A673 (cell line): ENCODE data around the gene PTF1A. TPM values are rescaled to one million over a fixed set of nuclear protein-coding genes. Genes with fewer than 3 reads are reported as not detected.

Experiments used
- BruUV-seq: library from RNA; stranded (reverse); fragments of 400-500 nt; replicated peaks from 2 replicates; lab custom pipeline; 2021; lab: Mats Ljungman, UMichigan
- CTCF ChIA-PET: fragments of 300-600 bp; sonication (Branson Sonifier 250); formaldehyde crosslinking; loops from one replicate; lab custom pipeline; 2022; ENCODE audit warnings: antibody characterized with exemption; lab: Charles Lee
- POLR2A ChIA-PET: fragments of 300-600 bp; sonication (Branson Sonifier 250); formaldehyde crosslinking; loops from one replicate; lab custom pipeline; 2022; ENCODE audit warnings: antibody characterized with exemption; ENCODE audit not compliant: low non-redundant PET; lab: Charles Lee
- DNase-seq: peaks from one replicate; pipeline ENCODE4 v3.0.0-alpha.2; 2015; ENCODE audit warnings: low spot score
- H3K27ac ChIP-seq: fragments of 200-600 bp; sonication (generic); 2 replicates; pipeline ENCODE4 v1.5.1; 2016; ENCODE audit warnings: mixed run types, low read depth, mild to moderate bottlenecking, mixed read lengths, antibody characterized with exemption, low read length; ENCODE audit not compliant: poor library complexity, severe bottlenecking
- H3K27me3 ChIP-seq: fragments of 200-600 bp; sonication (generic); replicated peaks from 2 replicates; pipeline ENCODE4 v1.6.1; 2017; ENCODE audit warnings: mixed run types, low read depth, mild to moderate bottlenecking, mixed read lengths, antibody characterized with exemption, low read length; ENCODE audit not compliant: insufficient read depth, poor library complexity
- H3K36me3 ChIP-seq: fragments of 200-600 bp; sonication (generic); 2 replicates; pipeline ENCODE4 v1.6.1; 2016; ENCODE audit warnings: mixed run types, mild to moderate bottlenecking, mixed read lengths, antibody characterized with exemption, low read length; ENCODE audit not compliant: insufficient read depth, poor library complexity, severe bottlenecking
- H3K4me1 ChIP-seq: fragments of 200-600 bp; sonication (generic); 2 replicates; pipeline ENCODE4 v1.6.1; 2017; ENCODE audit warnings: mixed run types, mild to moderate bottlenecking, mixed read lengths, antibody characterized with exemption, low read length; ENCODE audit not compliant: insufficient read depth, poor library complexity, severe bottlenecking
- H3K4me3 ChIP-seq: fragments of 200-600 bp; sonication (generic); 2 replicates; pipeline ENCODE4 v1.5.1; 2016; ENCODE audit warnings: low read depth, mixed run types, mild to moderate bottlenecking, mixed read lengths, low read length; ENCODE audit not compliant: poor library complexity, severe bottlenecking
- H3K9me3 ChIP-seq: fragments of 200-600 bp; sonication (generic); 2 replicates; pipeline ENCODE4 v1.6.1; 2016; ENCODE audit warnings: mixed run types, low read depth, mild to moderate bottlenecking, mixed read lengths, antibody characterized with exemption, low read length; ENCODE audit not compliant: poor library complexity, severe bottlenecking
- EZH2 ChIP-seq: fragments of 200-600 bp; sonication (generic); IDR thresholded peaks from 2 replicates; pipeline ENCODE4 v1.6.1; 2017; ENCODE audit warnings: borderline replicate concordance, low read depth, mild to moderate bottlenecking, mixed read lengths, antibody characterized with exemption, low read length; ENCODE audit not compliant: poor library complexity, severe bottlenecking
- intact Hi-C: fragments of 100-400 bp; cut with micrococcal nuclease; formaldehyde crosslinking; loops from one replicate; pipeline ENCODE4 v1.10.0; 2022; ENCODE audit not compliant: unreplicated experiment
- total RNA-seq: library from RNA; stranded (reverse); gene quantifications from 2 replicates; pipeline ENCODE4 v1.2.3, GENCODE V29; 2021
- TF ChIP-seq, protein P1 (sequence below): fragments of 300-800, 200-600 bp; sonication (generic); conservative IDR thresholded peaks from 2 replicates; pipeline ENCODE4 v1.5.1; 2017; ENCODE audit warnings: low read depth, mild to moderate bottlenecking, antibody characterized with exemption, low read length, moderate library complexity, mixed read lengths

PTF1A gene
- total RNA-seq, 1 experiment from 2014 or later = not detected

DNA sequence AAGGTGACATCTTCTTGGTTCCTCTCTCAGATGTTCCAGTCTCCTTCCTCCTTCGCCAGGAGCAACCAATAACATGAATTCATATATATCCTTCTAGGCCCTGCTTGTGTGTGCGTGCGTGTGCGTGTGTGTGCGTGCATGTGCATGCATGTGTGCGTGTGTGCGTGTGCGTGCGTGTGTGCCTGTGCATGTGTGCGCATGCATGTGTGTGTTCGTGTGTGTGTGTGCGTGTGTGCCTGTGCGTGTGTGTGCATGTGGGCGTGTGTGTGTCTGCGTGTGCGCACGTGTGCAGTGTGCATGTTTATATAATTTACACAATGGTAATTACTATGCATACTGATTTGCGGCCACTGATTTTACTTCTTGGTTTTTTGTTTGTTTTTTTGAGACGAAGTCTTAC, 43.9 kb upstream of the PTF1A start:
- no peak overlapping the region for H3K4me3 ChIP-seq
- no peak overlapping the region for H3K27ac ChIP-seq
- no TSS peak for BruUV-seq
- H3K27me3 ChIP-seq = no peaks in the 10 kb centered on the region
- CTCF ChIA-PET = no interaction called here
- DNase-seq = no peak
- POLR2A ChIA-PET = no interaction called here
- TF ChIP-seq EZH2 = no peak
- TF ChIP-seq, protein P1, sequence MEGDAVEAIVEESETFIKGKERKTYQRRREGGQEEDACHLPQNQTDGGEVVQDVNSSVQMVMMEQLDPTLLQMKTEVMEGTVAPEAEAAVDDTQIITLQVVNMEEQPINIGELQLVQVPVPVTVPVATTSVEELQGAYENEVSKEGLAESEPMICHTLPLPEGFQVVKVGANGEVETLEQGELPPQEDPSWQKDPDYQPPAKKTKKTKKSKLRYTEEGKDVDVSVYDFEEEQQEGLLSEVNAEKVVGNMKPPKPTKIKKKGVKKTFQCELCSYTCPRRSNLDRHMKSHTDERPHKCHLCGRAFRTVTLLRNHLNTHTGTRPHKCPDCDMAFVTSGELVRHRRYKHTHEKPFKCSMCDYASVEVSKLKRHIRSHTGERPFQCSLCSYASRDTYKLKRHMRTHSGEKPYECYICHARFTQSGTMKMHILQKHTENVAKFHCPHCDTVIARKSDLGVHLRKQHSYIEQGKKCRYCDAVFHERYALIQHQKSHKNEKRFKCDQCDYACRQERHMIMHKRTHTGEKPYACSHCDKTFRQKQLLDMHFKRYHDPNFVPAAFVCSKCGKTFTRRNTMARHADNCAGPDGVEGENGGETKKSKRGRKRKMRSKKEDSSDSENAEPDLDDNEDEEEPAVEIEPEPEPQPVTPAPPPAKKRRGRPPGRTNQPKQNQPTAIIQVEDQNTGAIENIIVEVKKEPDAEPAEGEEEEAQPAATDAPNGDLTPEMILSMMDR = no peak
- no peaks in the 10 kb centered on the region for H3K4me1 ChIP-seq
- intact Hi-C loops = no loop called here
- no peaks in the 10 kb centered on the region for H3K36me3 ChIP-seq
- H3K9me3 ChIP-seq = no peaks in the 10 kb centered on the region

DNA sequence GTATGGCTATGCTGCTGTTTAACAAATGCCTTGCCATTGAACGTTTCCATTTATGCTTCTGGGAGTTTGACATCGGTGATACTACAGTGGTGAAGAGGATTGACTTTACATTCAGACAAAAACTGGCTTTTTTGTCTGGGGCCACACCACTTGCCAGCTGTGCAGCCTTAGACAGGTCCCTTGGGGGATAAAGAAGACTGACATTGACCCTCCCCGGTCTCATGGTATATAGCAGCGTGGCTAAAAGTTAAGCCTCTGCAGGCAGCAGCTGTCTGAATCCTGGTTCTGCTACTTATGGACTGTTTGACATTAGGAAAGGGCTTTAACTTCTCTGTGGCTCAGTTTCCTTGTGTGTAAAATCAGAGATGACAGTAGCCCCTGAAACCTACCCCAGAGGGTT, 42.0 kb upstream of the PTF1A start:
- DNase-seq = no peak
- POLR2A ChIA-PET = no interaction called here
- no TSS peak for BruUV-seq
- no peaks in the 10 kb centered on the region for H3K36me3 ChIP-seq
- intact Hi-C loops = loop anchor here (10.0 kb wide), 1 partner anchor 1205 kb away; no protein-coding TSS in a partner anchor
- no peak overlapping the region for H3K4me3 ChIP-seq
- H3K27ac ChIP-seq = no peak overlapping the region
- TF ChIP-seq EZH2 = no peak
- TF ChIP-seq, protein P1 = no peak
- CTCF ChIA-PET = no interaction called here
- no peaks in the 10 kb centered on the region for H3K9me3 ChIP-seq
- H3K27me3 ChIP-seq = no peaks in the 10 kb centered on the region
- no peaks in the 10 kb centered on the region for H3K4me1 ChIP-seq

DNA sequence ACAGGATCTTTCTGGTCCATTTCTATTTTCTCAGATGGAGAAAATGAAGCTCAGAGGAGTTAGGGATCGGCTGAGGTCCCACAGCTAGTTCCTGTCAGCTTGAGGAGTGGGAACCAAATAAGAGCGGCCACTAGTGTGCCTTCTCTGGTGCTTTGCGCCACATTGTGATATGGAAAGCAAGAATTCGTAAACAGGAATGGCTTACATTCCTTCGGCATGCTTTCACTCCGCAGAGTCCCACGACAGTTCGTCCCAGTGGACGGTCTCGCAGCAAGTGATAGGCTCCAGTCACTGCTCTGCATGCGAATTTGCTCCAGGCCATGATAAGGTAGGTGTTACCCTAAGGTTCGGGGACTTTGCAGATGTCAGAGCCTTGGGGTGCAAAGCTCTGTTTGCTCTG, 41.5 kb upstream of the PTF1A start:
- Histone ChIP-seq H3K9me3 (no peaks in the 10 kb centered on the region), H3K27ac (no peak overlapping the region), H3K4me1 (no peaks in the 10 kb centered on the region), H3K4me3 (no peak overlapping the region), H3K36me3 (no peaks in the 10 kb centered on the region), H3K27me3 (no peaks in the 10 kb centered on the region)
- no peak for DNase-seq
- intact Hi-C loops = loop anchor here (10.0 kb wide), 1 partner anchor 1204 kb away; no protein-coding TSS in a partner anchor
- TF ChIP-seq, protein P1 = no peak
- no peak for TF ChIP-seq EZH2
- no TSS peak for BruUV-seq
- ChIA-PET POLR2A (no interaction called here), CTCF (no interaction called here)
